Epidermal melanocyte (primary cell): Measurements from ENCODE around the gene KRTAP4-7.
"Not testable (repeated sequence)": the region's sequence is repeated elsewhere in the genome, so short reads cannot be mapped to it uniquely, and the experiment has no call there.

Experiments
- DNase-seq: peaks from one replicate; pipeline ENCODE4 v3.0.0; 2011; ENCODE audit warnings: low spot score; ENCODE audit not compliant: insufficient read length

KRTAP4-7 gene

DNA sequence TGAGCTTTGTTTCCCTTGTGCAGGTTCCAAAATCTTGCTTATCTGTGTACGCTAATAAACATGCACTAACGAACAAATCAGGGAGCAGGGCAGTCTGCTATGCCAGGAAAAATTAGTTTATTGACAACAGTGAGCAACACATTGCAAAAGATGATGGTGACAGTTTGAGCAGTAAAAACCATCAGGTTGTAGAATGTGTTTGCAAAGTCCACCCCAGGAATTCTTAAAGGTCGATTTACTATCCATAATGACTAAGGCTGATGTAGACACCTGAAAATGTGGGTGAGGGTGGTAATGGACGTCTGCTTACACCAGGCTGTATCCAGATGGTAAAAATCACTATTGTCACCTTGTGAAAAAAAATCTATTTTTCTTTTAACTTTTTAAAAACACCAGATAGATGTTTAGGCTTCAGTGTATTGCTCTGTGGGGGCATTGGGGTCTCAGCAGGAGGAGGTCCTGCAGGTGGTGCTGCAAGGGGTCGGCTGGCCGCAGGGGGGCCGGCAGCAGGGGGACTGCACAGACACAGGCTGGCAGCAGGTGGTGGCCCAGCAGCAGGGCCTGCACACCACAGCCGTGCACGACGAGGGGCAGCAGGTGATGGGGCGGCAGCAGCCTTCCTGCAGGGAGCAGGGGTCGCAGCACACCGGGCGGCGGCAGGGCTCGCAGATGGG, 18.8 kb upstream of the KRTAP4-7 start:
- not testable (repeated sequence) for DNase-seq

DNA sequence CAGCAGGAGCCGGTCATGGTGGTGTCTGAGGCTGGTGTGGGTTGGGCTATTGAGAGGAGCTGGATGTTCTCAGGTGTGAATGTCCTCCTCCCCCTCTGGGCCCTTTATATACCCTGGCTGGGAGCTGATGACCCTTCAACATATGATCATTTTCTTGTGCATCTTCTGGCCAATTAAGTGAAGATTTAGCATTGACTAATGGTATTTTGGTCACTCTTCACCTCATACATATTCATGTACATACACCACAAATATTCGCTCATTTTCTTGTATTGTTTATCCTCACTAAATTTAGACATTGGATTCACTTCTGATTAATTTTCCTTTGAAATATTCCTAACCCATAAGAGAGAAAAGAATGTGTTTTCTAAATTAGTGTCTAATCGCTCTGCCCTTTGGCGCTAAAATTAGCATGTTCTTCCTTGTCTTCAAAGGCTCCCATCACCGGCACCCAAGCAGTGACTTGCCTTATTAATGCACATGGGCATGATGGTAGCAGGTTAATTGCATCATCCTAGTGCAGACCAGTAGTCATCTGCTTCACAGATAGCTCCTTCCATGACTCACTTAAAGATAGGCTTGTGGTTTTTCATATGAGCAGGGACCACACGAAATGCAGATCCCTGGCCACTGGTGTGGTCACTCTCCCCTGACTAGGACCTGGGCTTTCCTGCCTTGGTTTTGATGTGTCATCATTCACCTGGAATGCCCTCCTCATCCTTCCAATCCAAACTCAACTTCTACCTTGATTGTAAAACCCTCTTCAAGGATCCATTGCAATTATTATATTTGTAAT, 17.9 kb upstream of the KRTAP4-7 start, which contains the start of gene KRTAP2-4:
Gene KRTAP2-4 (minus strand): TSS at position 51 of the 796 bp plus-strand sequence. CDS start 34 bp downstream, at position 17.
- DNase-seq: no peak

DNA sequence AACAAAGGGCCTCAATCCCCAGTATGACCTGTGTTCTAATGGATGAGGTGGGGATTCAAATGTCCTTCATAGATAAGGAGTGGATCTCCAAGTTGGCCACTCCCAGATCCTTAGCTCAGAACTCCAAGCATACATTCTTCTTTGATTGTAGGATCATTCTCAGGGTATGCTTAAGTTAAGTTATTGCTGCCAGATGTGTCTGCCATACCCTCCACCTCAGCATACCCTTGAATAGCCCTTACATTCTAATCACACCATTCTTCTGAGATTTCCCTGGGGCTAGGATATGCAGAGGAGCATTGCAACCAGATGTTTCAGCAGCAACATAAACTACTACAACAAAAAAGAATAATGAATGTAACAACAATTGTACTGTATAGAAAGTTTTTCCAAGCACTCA, 16.7 kb upstream of the KRTAP4-7 start:
- no peak for DNase-seq

DNA sequence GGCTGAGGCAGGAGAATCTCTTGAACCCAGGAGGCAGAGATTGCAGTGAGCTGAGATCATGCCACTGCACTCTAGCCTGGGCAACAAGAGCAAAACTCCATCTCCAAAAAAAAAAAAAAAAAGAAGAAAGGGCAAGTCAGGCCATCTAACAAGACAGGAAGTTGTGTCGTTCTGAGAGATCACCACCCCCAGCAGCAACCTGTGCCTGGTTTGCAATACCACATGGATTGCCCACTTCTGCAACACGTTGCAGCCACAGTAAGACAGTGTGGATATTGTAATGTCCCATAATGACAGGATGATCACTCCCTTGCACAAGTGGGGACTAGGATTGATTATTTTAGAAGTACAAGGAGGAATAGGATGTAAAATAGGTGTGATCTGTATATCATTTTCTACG, 14.9 kb upstream of the KRTAP4-7 start:
- no peak for DNase-seq

DNA sequence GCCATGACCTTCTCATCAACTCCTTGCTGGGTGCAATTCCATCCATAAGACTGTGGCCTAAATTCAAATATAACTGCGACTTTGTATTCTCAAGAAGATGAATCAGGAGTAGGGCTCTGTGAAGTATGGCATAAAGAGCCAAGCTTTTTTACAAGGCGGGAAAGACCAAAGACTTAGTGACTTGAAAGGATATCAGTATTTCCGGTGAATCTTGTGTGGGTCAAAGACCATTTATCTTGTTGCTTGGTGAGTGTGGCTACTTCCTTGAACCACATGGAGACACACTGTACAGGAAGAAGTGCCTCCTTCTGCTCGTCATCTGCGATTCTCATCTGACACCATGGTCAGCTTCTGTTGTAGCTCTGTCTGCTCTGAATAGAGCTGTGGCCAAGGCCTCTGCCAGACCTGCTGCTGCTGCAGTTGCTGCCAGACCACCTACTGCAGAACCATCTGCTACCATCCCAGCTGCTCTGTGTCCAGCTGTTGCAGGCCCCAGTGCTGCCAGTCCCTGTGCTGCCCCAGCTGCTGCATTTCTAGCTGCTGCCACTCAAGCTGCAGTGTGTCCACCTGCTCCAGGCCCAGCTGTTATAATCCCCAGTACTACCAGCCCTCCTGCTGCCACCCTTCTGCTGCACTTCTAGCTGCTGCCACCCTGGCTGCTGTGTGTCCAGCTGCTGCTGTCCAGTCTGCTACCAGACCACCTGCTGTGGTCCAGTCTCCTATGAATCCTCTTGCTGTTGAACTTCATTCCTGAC, 12.2 kb upstream of the KRTAP4-7 start:
- DNase-seq: no peak

DNA sequence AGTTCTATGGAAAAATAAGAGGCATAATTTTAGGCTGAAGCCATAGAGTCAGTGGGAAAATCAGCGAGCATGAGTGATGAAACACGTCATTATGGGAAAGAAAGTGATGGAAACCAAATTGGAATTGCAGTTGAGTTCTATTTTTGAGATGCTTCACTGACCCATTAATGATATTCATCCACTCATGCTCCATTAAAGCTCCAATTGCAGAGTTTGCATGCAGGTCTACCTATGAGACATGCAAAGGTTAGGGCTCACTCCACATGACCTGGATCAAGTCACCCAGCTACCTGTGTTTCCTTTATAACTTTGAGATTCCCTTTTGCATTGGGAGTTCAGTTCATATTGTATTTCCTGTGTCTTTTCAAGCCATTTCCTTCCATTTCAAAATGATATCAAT, 10.3 kb upstream of the KRTAP4-7 start:
- no peak for DNase-seq

DNA sequence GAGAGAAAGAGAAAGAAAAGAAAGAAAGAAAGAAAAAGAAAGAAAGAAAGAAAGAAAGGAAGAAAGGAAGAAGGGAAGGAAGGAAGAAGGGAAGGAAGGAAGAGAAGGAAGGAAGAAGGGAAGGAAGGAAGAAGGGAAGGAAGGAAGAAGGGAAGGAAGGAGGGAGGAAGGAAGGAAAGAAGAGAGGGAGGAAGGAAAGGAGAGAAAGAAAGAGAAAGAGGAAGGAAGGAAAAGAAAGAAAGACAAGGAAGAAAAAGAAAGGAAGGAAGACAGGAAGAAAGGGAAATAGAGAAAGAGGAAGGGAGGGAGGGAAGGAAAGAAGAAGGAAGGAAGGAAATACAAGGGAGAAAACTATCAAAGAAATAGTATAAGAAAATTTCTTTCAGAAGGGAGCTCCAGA, 7.2 kb upstream of the KRTAP4-7 start:
- DNase-seq: no peak

DNA sequence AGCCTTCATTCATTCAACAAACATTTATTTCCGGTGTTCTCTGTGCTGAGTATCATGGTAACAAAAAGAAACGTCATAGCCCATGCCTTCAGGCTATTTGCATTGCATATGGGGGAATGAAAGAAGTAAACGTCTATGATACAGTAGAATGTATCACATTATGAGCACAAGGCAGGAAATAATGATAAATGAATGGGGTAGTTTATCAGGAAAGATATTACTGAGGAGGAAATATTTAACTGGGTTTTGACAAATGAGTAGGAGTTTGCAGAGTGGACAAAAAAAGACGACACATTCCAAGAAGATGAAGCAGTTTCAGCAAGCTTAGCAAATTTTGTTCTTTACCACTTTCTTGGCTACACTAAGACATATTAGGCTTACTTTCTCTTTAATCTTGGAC, 1.3 kb upstream of the KRTAP4-7 start:
- no peak for DNase-seq

DNA sequence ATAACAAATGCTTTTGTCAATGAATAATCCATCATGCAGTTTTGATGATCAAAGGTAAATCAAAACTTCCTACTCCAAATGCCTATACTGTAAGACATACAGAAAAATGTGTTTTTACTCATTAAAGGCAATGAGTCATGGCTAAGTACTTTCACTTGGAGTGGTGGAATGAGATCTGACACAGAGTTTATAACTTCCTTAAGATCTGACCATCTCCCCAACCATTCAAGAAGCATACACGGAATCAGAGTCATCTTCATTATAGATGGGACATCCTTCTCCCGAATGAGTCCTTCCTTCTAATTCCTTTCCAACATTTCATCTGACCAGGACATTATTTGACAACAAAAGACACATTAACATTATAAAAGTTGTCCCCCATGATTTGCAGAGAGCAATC, 523 bp upstream of the KRTAP4-7 start:
- DNase-seq: not testable (repeated sequence)

DNA sequence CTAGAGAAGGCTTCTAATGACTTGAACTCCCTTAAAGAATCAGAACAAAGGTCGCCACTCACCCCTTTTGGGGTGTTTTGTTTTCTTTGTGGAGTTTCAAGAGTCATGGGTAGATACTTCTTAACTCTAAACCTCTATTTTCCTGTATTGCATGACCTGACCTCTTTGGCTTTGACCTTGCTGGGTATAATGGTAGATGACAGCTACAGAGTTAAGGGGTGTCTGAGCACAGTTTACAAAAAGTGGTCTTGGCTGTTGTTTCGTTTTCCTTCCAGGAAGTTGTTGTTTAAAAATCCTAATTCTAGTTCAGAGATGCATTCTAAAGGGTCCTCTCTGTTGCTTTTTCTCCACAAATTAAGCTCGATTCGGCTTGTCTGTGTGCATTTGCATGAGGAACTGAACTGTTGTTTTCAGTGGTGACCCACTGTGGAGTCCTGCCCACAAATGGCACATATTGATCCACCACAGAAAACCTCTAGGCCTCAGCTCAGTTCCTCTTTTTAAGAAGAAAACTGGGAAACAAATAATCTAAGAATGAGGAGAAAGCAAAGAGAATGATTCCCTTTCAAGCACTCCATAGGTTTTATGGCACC, 4.9 kb downstream of the KRTAP4-7 start:
- DNase-seq: not testable (repeated sequence)

DNA sequence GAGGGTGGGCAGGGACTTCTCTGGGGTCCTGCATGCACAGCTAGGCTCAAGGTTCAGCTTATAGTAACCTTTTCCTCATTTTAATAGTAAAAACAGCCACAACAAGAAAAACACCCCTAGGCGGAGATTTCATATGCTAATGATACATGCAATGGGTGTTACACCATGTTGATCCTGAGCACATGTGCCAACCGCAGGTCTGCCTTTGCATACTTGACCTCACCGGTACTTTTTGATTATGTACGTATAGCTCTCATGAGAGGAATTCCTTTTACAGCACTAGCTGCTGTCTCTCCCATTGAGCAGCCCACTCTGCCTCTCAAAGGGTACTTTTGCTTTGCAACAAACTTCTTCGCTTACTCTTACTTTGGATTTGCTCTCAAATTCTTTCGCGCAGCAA, 12.1 kb downstream of the KRTAP4-7 start:
- no peak for DNase-seq

DNA sequence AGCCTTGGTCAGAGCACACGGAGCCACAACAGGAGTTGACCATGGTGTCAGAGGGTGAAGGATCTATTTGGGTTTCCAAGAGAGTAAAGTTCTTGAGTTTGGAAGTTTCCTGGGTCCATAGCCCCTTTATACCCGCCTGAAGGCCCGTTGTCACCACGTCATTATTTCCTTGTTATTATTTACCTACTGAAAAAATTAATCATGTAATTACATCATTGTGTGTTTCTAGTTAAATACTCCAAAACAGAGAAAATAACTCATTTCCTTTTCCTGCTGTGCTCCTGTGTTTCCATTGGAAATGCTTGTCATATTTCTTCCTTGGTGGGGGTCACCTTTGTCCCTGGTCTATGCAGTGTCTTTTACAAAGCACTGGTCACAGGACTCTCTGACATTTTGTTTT, 14.1 kb downstream of the KRTAP4-7 start, which contains the start of gene KRTAP4-8:
Gene KRTAP4-8 (minus strand): TSS at position 101 of the 400 bp plus-strand sequence. CDS start 58 bp downstream, at position 43.
- DNase-seq: no peak

DNA sequence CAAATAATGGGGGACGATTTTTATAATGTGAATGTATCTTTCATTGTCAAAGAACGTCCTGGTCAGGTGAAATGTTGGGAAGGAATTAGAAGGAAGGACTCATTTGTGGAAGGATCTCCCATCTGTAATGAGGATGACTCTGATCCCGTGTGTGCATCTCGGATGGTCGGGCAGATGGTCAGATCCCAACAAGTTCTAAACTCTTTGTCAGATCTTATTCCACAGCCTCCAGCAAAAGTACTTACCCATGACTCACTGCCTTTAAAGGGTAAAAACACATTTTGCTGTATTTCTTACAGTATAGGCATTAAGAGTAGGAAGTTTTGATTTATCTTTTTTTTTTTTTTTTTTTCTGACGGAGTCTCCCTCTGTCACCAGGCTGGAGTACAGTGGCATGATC, 14.5 kb downstream of the KRTAP4-7 start:
- DNase-seq: no peak

DNA sequence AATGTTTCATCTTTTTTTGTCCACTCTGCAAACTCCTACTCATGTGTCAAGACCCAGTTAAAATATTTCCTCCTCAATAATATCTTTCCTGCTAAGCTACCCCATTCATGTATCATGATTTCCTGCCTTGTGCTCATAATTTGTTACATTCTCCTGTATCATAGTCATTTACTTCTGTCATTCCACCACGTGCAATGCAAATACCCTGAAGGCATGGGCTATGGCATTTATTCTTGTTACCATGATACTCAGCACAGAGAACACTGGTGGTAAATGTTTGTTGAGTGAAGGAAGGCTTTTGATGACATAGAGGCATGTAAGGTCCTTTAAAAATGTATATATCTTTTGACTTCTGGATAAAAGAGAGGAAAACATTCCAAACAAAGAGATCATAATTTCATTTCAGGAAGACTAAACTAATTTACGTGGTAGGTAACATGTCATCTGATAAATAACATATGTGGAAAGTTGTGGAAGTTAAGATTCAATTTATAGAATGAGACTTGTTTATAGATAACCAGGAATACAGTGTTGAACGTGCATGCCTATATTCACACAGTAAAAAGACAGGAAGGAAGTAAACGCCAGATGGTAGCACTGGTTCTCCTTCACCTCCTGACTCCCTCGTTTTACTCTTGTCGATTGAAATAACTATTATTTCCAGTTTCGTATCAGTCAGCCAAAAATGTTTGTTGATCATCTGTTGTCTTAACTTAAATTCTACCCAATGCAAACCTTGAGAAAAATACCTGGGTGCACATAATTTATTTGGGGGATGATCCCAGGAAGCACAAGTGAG, 15.9 kb downstream of the KRTAP4-7 start:
- DNase-seq: not testable (repeated sequence)

DNA sequence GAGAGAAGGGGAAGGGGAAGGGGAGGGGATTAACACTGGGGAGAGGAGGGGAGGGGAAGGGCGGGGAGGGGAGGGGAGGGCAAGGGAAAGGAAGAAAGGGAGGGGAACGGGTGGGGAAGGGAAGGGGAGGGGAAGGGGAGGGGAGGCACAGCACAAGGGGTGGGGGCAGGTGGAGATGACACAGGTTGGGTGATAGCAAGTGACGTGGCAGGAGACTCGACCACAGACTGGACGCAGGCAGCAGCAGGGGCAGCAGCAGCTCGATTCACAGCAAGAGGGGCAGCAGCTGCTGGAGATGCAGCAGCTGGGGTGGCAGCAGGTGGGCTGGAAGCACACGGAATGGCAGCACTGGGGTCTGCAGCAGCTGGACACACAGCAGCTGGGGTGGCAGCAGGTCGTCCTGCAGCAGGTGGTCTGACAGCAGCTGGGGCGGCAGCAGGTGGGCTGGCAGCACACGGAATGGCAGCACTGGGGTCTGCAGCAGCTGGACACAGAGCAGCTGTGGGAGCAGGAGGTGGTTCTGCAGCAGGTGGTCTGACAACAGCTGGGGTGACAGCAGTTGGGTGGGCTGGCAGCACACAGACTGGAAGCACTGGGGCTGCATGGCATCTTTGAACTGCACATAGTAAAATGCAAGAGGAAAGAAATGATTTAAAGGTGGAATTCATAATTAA, 17.8 kb downstream of the KRTAP4-7 start, which contains the start of gene KRTAP4-16:
Gene KRTAP4-16 (minus strand): TSS at position 624 of the 674 bp plus-strand sequence. CDS start 0 bp downstream, at position 624.
- no peak for DNase-seq

DNA sequence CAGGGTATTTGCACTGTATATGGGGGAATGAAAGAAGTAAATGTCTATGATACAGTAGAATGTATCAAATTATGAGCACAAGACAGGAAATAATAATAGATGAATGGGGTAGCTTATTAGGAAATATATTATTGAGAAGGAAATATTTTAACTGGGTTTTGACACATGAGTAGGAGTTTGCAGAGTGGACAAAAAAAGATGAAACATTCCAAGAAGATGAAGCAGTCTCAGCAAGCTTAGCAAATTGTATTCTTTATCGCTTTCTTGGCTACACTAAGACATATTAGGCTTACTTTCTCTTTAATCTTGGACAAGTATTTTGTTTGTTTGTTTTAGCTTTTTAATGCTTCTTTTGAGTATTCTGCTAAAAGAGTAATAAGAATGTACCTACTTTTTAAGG, 19.9 kb downstream of the KRTAP4-7 start:
- no peak for DNase-seq

DNA sequence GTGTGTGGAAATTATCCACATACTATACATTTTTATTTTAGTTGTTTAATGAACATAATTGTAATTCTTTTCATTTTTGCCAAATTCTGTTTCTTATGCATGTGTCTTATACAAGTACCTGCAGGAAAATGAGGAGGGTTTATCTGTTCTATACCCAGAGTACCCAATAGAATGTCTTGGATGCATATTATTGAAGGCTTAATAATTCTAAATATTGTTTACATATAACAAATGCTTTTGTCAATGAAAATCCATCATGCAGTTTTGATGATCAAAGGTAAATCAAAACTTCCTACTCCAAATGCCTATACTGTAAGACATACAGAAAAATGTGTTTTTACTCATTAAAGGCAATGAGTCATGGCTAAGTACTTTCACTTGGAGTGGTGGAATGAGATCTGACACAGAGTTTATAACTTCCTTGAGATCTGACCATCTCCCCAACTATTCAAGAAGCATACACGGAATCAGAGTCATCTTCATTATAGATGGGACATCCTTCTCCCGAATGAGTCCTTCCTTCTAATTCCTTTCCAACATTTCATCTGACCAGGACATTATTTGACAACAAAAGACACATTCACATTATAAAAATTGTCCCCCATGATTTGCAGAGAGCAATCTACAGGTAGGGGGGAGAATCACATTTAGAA, 20.6 kb downstream of the KRTAP4-7 start:
- DNase-seq: not testable (repeated sequence)

DNA sequence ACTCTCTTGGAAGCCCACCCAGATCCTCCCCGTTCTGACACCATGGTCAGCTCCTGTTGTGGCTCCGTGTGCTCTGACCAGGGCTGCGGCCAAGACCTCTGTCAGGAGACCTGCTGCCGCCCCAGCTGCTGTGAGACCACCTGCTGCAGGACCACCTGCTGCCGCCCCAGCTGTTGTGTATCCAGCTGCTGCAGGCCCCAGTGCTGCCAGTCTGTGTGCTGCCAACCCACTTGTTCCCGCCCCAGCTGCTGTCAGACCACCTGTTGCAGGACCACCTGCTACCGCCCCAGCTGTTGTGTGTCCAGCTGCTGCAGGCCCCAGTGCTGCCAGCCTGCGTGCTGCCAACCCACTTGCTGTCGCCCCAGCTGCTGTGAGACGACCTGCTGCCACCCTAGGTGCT, 21.4 kb downstream of the KRTAP4-7 start, which contains the start of gene KRTAP4-9:
Gene KRTAP4-9 (plus strand): TSS at position 43 of the 400 bp plus-strand sequence. CDS start 0 bp downstream, at position 43.
- not testable (repeated sequence) for DNase-seq

DNA sequence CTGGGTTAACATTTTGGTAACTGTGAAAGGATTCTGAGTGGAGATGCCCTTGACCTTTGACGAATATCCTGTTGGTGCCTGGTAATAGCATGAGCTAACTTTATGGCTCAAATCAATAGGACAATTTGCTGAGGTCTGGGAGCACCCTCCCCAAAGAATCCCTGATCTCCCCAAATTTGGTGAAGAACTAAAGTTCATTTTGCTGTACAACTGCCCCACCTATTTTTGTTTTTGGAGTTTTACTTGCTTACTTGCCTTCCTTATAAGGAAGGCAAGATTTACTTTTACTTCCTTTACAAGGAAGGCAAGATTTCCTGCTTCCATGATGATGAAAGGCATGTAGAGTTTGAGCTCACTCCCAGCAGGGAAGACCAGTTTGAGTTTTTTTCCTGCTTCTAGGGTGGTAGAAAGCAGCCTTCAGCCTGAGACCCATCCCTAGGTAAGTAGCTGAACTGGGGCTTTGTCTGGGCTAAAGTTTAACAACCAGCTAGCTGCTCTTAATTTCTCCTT, 24.0 kb downstream of the KRTAP4-7 start:
- no peak for DNase-seq
